Heart right ventricle (tissue), 16 donors: ENCODE data around the gene BPIFB6. TPM values are rescaled to one million over a fixed set of nuclear protein-coding genes. Genes with fewer than 3 reads are reported as not detected.

Source experiments
- ATAC-seq, 8 donors: fragments of 200-7000 bp; cut with Tn5 transposase; one replicate each; pipeline ENCODE4 v1.9.1; 2020; ENCODE audit warnings: mild to moderate bottlenecking in 8 of 8, moderate library complexity in 8 of 8, moderate number of reproducible peaks in 1 of 8
- DNase-seq, 2 donors: peaks; one replicate each; pipeline ENCODE4 v3.0.0-alpha.2; 2020
- H3K27ac ChIP-seq, 10 donors: fragments of 200-600 bp; sonication (generic) in 2 of 10; one replicate each; pipeline versions ENCODE4 v1.5.0 to v1.8.0; 2020 to 2022; ENCODE audit warnings: mild to moderate bottlenecking in 3 of 10
- H3K27me3 ChIP-seq, 7 donors: fragments of 200-600 bp; one replicate each; pipeline ENCODE4 v1.8.0; 2021 to 2022; ENCODE audit warnings: mild to moderate bottlenecking in 2 of 7
- H3K36me3 ChIP-seq, 9 donors: fragments of 200-600 bp; sonication (generic) in 1 of 9; one replicate each; pipeline versions ENCODE4 v1.5.0 to v1.8.0; 2020 to 2022; ENCODE audit warnings: mild to moderate bottlenecking in 2 of 9
- H3K4me1 ChIP-seq, 9 donors: fragments of 200-600 bp; sonication (generic) in 1 of 9; one replicate each; pipeline versions ENCODE4 v1.5.0 to v1.8.0; 2020 to 2022; ENCODE audit warnings: mild to moderate bottlenecking in 4 of 9
- H3K4me3 ChIP-seq, 10 donors: fragments of 200-600 bp; sonication (generic) in 2 of 10; one replicate each; pipeline versions ENCODE4 v1.5.0 to v1.8.0; 2020 to 2022; ENCODE audit warnings: mild to moderate bottlenecking in 7 of 10, moderate library complexity in 2 of 10
- H3K9me3 ChIP-seq, 11 donors: fragments of 200-600 bp in 10 of 11; sonication (generic) in 2 of 11; one replicate each; pipeline versions ENCODE4 v1.5.0 to v1.8.0; 2013 to 2022; ENCODE audit warnings: mild to moderate bottlenecking in 2 of 11, control low read depth in 1 of 11, moderate library complexity in 1 of 11
- CTCF ChIP-seq, 9 donors: fragments of 200-600 bp; sonication (generic) in 2 of 9; IDR thresholded peaks; one replicate each; pipeline versions ENCODE4 v1.5.0 to v1.8.0; 2021 to 2022; ENCODE audit warnings: antibody characterized with exemption in 9 of 9, mild to moderate bottlenecking in 5 of 9, moderate library complexity in 1 of 9
- WGBS, 2 donors: extraction: QIAGEN DNeasy Blood & Tissue Kit; methylation state at CpG; one replicate each; pipeline ENCODE4 v1.1.7; 2013; ENCODE audit warnings: inconsistent platforms in 1 of 2; 5-methylcytosine and 5-hydroxymethylcytosine counted together
- intact Hi-C, 10 donors: fragments of 100-400 bp; cut with DNase I; formaldehyde crosslinking; loops; one replicate each; pipeline versions ENCODE4 v1.11.1 to v1.14.2; 2022
- polyA plus RNA-seq, 2 donors: library from polyadenylated mRNA; stranded (reverse); fragments of 200-250 nt; gene quantifications; one replicate each; pipeline ENCODE4 v1.2.3, GENCODE V29; 2013
- total RNA-seq, 10 donors: library from RNA; stranded (reverse); fragmentation: NEBNext Ultra II Directional in 3 of 10; extraction: Animal tissue kit (Norgen Biotek cat#: 25700) in 3 of 10; gene quantifications; one replicate each; pipeline versions ENCODE4 v1.2.1 to v1.2.4, GENCODE V29; 2021 to 2023
- donor health status: Arrhythmogenic right ventricular cardiomyopathy.
- donor health status: ischemic (EF 13 %, LVEDD 7.1; RV severe dilation, severe dysfunction).
- donor health status: healthy with polysubstance abuse.
- donor health status: DM: no; HTN: yes; CAD: no.
- donor health status: DM: no; HTN: no; CAD: no.
- donor health status: ischemic (EF 25% LVEDD 6.9; RV normal size, moderate dysfunction).
- donor health status: ischemic (EF 25% LVEDD 5.7; RV mildly dilated, moderate dysfunction).
- donor health status: healthy.
- donor health status: DM: yes; HTN: yes; CAD: no.
- donor health status: Ischemic cardiomyopathy.
- donor health status: ischemic (EF 35%, LVEDD 5.7; RV mildly dilated, moderate dysfunction).
- donor health status: nonischemic (EF 11% LVEDD 7.7; RV severe dilation, severe dysfunction).
- donor health status: DM: yes; HTN: yes; CAD: no.
- donor health status: PGD.
- donor health status: ischemic (EF 29% LVEDD 5.4; RV normal size, mild dysfunction).
- donor health status: nonischemic (EF 23%, LVEDD 6.1; RV moderate dilation, normal function).

The BPIFB6 gene
- total and polyA plus RNA-seq, 12 donors: not detected

GRCh38 chr20:33051333-33051732, 19.9 kb downstream of the BPIFB6 start:
- 67 to 85% methylated on average over 4 of the region's 4 CpGs for WGBS, 2 donors
- TF ChIP-seq CTCF (IDR thresholded peaks at IDR 0.05): no peak
- Histone ChIP-seq H3K9me3 (peaks cover 0 to 6% (median 0%) of the 10 kb centered on the region in 11 donors), H3K27ac (no peak overlapping the region), H3K4me1 (no peaks in the 10 kb centered on the region), H3K36me3 (no peaks in the 10 kb centered on the region), H3K4me3 (no peak overlapping the region), H3K27me3 (peaks cover 0 to 20% (median 0%) of the 10 kb centered on the region in 7 donors)
- no peak for ATAC-seq
- DNase-seq: no peak
- intact Hi-C loops: loop anchor here in 2 of 10 donors (2.0 to 10.0 kb wide), 2 partner anchors 49 to 667 kb away; no protein-coding TSS in a partner anchor

- WGBS, 2 donors: 80 to 82% methylated on average over 25 of the region's 25 CpGs
- no peak within 1 kb of the TSS for H3K27ac ChIP-seq
- no peaks in the 10 kb centered on the region for H3K9me3 ChIP-seq
- no peaks in the 10 kb centered on the region for H3K4me1 ChIP-seq
- intact Hi-C loops: loop anchor here in 1 of 10 donors (10.0 kb wide), 1 partner anchor 669 kb away; no protein-coding TSS in a partner anchor
- TF ChIP-seq CTCF (IDR thresholded peaks at IDR 0.05): no peak
- H3K27me3 ChIP-seq: peaks cover 0 to 20% (median 0%) of the 10 kb centered on the region in 7 donors
- ATAC-seq (no peak), DNase-seq (no peak)
- no peaks in the 10 kb centered on the region for H3K36me3 ChIP-seq
- no peak within 1 kb of the TSS for H3K4me3 ChIP-seq
Measured at GRCh38 chr20:33053291-33054106, 22.1 kb downstream of the BPIFB6 start, which contains the start of gene BPIFB3. Gene BPIFB3, plus strand, starts transcription at chr20:33053903. Its CDS starts 1,533 bp downstream, at chr20:33055436.

- ATAC-seq: no peak
- WGBS, 2 donors: 69 to 79% methylated on average over 7 of the region's 7 CpGs
Measured at GRCh38 chr20:33054381-33054780, 22.9 kb downstream of the BPIFB6 start.

More at GRCh38 chr20:33054381-33054780, 22.9 kb downstream of the BPIFB6 start:
- intact Hi-C loops: loop anchor here in 1 of 10 donors (10.0 kb wide), 1 partner anchor 670 kb away; no protein-coding TSS in a partner anchor
- DNase-seq: no peak
- Histone ChIP-seq H3K36me3 (no peaks in the 10 kb centered on the region), H3K4me3 (no peak overlapping the region), H3K9me3 (no peaks in the 10 kb centered on the region), H3K27me3 (peaks cover 0 to 20% (median 0%) of the 10 kb centered on the region in 7 donors), H3K27ac (no peak overlapping the region), H3K4me1 (no peaks in the 10 kb centered on the region)
- TF ChIP-seq CTCF (IDR thresholded peaks at IDR 0.05): no peak
